ENCODE results near the gene ARID3A.
A peak's percentile ranks its signal among the peaks of the same experiment; 100 is the strongest.

ARID3A gene

DNA sequence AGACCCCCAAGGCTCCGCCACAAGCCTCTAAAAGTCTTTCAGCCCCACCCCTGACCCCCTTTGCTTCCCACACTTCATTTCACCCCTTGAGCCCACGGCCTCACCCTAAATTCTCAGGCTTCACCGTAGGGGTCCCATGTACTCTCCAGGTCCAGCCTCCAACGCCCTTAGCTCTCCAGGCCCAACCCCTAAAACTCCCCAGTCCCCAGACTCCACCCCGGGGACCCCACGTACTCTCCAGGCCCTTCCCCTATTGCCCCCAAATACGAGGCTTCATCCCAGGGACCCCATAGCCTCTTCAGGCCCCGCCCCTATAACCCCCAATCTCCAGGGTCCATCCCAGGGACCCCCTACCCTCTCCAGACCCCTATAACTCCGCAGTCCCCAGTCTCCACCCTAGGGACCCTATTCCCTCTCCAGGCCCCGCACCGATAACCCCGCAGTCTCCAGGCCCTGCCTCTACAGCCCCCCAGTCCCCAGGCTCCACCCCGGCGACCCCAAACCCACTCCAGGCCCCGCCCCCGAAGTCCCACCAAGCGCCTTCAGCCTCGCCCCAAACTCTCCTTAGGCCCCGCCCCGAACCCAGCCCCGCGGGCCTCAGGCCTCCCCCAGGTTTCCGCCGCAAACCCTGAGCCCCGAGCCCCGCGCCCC, 33.5 kb upstream of the ARID3A start:
- no peak for DNase-seq

DNA sequence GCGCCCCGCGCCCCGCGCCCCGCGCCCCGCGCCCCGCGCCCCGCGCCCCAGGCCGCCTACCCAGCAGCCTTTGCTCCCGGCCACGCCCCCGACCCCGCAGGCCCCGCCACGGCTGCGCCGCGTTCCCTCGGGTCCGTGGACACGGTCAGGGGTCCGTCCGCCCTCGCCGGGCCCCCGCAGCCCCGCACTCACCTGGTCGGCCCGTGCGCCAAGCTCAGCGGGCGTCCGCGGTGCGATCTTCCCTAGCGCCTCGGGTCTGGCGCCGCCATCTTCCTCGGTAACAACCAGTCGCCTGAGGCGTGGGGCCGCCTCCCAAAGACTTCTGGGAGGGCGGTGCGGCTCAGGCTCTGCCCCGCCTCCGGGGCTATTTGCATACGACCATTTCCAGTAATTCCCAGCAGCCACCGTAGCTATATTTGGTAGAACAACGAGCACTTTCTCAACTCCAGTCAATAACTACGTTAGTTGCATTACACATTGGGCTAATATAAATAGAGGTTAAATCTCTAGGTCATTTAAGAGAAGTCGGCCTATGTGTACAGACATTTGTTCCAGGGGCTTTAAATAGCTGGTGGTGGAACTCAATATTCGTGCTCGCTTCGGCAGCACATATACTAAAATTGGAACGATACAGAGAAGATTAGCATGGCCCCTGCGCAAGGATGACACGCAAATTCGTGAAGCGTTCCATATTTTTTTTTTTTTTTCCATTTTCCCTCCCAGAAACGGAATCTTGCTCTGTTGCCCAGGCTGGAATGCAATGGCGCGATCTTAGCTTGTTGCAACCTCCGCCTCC, 32.7 kb upstream of the ARID3A start, which contains the start of the genes MED16 and RNU6-9:
Gene MED16, minus strand, starts transcription at position 294 of the 796 bp plus-strand sequence. CDS start 2,056 bp downstream, outside the sequence.
Gene RNU6-9, plus strand, starts transcription at position 591 of the 796 bp plus-strand sequence.
- DNase-seq = peak; percentile 87 to 90

DNA sequence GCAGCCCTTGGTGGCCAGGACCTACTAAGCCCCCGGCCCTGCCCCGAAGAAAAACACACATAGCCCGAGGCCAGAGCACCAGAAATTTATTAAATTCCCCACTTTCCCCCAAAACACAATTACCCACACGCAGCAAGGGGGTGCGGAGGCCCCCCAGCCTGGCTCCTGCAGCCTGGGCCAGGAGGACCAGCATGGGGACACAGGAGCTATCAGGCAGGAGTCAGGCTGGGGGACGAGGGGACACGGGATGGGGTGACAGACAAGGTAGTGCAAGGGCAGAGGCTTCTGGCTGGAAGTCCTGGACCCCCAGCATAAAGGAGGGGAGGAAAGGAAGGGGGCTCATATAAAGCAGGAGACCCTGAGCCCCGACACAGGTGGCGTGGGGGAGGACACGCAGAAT, 29.4 kb upstream of the ARID3A start:
- no peak for DNase-seq

DNA sequence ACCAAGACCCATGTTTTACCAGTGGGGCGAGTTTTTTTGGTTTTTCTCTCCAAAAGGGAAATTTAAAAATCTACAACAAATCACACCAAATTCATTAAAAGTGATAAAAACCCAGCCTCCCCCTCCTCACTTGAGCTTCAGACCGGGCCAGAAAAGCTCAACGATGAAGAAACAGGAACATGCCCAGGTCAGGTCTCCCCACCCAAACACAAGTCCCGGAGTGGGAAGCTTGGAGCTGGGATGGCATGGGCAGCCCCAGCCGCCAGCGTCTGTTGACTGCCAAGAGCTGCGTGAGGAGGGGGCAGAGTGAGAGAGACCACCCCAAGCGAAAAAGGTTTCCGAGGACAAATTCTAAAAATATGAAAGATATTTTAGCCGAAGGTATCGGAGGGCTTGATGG, 28.8 kb upstream of the ARID3A start:
- DNase-seq = no peak

DNA sequence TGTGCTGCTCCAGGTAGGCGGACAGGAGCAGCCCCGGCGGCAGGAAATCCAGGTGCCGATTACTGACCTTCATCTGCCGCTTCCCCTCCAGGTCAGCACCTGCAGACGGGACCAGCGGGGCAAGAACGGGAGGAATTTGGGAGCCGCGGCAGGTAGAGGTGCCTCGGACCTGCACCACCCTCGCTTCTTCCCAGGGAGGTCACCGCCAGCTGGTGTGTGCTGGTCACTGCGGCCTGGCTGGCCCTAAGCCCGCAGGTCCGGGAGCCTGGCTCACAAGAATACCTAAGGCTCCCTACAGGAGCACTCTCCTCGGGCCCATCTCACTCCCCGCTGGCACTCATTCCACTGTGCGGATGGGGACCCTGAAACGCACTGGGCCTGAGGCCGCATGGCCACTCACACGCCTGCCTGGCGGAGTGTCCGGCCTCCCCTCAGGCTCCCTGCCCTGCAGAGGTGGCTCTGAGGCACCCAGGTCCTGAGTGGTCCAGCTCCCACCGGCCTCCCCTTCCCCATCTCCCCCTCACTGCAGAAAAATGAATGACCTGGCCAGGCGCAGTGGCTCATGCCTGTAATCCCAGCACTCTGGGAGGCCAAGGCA, 28.3 kb upstream of the ARID3A start:
- DNase-seq = no peak

DNA sequence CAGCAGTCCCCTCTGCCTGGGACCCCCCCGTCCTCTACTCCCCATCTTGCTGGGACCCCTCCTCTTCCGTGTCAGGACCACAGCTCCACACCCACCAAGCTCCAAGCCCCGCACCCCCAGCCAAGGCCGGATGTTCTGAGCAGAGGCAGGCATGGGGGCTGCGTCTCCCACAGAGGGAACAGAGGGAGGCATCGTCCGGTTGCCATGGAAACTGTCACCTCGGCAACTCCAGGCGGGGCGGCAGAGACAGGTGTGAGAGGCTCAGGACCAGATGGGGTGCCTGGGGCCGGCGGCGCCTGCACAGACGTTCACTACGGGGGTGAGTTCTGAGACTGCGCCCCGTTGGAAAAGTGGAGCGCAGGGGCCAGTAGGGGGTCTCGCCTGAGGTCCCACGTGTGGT, 27.2 kb upstream of the ARID3A start:
- DNase-seq = no peak

DNA sequence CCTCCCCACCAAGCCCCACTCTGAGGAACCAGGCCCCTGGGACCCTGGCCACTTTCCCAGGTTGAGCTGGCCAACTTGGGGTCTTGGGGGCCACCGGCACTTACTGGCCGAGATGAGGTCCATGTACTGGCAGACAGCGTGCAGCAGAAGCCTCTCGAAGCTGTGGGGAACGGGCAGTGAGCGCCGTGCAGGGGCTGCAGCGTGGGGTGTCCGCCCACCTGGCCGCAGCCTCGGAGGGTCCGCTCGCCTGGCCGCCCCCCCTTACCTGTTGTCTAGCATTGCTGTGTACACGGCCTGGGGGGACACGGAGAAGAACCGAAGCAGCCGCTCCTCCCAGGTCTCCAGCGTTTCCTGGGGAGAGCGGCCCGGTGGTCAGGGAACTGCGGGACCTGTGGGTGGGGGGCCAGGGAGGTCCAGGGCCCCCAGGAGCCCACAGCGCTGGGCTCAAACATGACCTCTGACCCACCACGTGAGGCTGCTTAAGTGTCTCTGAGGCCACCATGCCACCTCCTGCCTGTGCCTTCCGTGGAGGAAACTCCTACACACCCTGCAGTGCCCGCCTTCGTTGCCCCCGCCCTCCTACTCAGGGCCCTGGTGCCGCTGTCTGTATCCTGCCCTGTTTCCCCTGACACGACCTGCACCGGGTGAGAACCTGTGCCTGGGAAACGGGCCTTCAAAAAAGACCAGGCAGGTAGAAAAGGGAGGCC, 26.3 kb upstream of the ARID3A start:
- no peak for DNase-seq

DNA sequence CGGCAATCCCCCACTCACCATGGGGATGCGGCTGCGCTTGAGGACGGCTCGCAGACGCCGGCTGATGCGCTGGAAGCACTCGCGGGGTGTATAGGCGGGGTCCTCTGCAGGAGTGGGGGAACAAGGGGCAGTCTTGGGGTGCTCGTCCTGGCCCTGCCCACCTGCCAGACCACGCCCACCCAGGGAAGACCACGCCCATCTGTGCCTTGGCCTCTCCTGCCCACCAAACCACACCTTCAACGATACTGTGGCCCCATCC, 25.9 kb upstream of the ARID3A start:
- no peak for DNase-seq

DNA sequence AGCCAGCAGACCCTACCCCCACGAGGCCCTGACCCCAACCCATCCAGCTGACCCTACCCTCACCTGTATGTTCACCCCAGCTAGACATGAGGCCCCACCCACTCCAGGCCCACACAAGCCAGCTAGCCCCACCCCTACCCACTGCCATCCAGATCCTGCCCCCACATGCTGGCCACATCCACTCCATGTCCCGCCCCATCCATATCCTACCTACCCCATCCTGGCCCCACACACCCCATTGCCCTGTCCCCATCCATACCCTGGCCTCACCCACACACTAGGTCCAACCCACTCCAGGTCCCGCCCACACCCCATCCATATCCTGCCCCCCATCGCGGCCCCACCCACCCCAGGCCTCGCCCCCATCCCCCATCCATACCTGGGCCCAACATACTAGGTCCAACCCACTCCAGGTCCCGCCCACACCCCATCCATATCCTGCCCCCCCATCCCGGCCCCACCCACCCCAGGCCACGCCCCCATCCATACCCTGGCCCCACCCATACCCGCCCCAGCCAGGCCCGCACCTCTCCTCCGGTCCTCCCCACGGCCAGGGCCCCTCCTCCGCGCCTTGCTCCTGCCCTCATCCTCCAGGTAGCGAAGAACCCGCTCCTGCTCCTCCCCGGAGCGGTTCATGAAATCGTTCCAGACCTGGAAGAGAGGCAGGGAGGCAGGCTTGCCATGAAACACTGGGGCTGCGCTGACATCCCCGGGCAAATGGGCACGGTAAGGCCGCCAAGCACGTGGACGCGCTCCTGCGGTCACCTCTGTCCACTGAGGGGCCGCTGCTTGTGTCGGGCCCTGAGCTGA, 25.3 kb upstream of the ARID3A start:
- no peak for DNase-seq

DNA sequence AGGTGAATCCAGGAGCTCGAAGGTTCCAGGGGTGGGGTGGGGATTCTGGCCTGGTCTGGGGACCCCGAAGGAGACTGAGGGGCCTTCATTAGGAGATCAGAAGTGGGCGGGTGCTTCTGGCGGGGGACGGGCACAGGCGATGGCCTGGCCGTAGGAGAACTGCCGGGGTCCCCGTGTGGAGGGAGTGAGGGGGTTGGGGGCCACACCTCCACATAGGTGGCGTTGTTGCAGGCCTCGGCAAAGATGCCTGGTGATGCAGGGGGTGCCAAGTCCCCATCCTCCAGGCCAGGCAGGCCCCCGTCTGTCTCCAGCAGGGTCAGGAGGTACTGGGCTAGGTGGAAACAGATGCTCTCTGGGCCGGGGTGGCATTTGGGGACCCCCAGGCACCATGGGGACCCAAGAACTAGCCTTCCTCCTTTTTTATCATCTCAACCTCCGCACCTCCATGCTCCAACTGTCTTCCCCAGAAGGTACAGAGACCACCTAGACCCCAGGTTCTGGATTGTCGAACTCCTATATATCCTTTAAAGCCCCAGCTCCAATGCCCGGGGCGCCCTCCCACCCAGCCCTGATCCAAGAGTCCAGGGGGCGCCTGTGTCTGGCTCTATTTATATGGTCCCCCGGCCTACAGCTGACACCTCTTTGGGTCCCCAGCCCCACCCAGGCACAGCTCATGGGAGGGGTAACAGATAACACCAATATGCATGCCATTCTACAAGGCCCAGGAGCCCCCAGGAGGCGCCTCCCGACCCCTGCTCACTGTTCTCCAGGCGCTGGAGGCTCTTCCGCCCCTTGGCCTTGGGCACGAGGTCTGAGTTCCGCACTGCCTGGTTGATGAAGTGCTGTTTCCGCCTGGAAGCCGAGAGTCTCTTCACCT, 24.4 kb upstream of the ARID3A start:
- no peak for DNase-seq

DNA sequence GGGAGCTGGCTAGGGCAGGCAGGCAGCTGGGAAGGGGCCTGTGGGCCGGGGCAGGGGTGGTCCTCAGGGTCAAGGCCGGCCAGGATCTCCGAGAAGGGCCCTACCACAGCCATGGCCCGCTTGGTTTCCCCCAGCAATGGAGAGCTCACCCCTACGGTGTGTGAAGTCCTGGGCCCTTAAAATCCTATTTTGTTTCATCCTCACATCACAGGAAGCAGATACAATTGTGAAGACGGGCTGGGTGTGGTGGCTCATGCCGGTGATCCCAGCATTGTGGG, 23.8 kb upstream of the ARID3A start:
- no peak for DNase-seq

DNA sequence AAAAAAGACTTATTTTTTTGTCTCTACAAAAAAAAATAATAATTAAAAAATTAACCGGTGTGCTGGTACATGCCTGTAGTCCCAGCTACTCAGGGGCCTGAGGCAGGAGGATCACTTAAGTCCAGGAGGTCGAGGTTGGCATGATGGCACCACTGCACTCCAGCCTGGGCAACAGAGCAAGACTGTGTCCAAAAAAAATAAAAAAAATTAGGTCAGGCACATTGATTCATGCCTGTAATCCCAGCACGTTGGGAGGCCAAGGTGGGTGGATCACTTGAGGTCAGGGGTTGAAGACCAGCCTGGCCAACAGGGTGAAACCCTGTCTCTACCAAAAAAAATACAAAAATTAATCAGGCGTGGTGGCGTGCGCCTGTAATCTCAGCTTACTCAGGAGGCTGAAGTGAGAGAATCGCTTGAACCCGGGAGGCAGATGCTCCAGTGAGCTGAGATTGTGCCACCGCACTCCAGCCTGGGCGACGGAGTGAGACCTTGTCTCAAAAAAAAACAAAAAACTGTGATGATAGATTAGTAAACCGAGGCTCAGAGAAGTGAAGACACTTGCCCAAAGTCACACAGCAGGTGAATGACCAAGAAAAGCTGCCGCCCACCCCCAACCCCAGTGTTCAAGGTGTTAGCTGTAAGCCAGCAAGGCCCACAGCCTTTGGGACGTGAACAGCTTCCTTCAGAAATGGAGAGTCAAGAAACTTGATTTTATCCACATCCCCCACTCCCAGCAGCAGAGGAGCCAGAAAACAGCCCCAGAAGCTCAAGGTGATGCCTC, 23.2 kb upstream of the ARID3A start:
- no peak for DNase-seq

DNA sequence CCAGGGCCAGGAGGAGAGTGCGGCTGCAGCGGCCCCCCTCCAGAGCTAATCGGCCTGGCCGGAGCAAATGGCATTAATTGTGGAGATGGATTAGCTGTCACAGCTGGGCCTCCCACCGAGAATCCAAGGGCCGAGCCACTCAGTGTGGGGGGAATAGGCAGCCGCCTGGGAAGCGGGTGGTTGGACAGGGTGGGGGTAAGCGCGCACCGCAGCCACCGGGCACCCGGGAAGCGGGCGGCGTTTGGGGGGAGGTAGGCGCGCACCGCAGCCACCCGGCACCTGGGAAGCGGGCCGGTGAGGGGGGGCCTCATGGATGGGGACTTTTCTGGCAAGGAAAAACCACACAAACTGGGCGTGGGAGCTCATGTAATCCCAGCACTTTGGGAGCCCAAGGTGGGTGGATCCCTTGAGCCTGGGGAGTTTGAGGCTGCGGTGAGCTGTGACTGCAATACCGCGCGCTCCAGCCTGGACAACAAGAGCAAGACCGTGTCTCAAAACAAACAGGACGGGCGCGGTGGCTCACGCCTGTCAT, 22.5 kb upstream of the ARID3A start:
- no peak for DNase-seq

DNA sequence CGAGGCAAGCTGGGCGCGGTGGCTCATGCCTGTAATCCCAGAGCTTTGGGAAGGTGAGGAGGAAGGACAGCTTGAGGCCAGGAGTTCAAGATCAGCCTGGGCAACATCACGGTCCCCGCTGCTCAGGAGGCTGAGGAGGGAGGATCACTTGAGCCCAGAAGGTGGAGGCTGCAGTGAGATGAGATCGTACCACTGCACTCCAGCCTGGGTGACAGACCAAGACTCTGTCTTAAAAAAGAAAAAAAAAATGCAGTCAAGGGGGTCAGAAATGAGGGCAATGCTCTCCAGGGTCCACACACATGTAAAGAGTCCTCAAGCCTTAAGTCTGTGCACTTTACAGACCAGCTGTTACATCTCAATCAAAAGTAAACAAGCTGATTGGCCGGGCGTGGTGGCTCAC, 21.3 kb upstream of the ARID3A start:
- DNase-seq = no peak

DNA sequence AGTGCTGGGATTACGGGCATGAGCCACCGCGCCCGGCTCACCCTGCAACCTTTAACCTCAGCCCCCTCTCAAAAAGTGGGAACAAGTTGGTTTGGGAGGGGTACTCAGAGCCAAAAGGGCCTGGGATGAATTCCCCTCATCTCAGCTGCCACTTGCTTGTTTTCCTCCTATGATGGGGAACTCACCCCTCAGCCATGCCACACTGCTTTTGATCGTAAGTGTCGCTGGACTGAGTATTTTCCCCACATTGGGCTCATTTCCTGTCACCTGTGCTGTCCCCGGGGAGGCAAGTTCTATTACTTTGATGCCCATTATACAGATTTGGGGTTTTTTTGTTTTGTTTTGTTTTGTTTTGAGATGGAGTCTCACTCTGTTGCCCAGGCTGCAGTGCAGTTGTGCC, 19.4 kb upstream of the ARID3A start:
- no peak for DNase-seq

DNA sequence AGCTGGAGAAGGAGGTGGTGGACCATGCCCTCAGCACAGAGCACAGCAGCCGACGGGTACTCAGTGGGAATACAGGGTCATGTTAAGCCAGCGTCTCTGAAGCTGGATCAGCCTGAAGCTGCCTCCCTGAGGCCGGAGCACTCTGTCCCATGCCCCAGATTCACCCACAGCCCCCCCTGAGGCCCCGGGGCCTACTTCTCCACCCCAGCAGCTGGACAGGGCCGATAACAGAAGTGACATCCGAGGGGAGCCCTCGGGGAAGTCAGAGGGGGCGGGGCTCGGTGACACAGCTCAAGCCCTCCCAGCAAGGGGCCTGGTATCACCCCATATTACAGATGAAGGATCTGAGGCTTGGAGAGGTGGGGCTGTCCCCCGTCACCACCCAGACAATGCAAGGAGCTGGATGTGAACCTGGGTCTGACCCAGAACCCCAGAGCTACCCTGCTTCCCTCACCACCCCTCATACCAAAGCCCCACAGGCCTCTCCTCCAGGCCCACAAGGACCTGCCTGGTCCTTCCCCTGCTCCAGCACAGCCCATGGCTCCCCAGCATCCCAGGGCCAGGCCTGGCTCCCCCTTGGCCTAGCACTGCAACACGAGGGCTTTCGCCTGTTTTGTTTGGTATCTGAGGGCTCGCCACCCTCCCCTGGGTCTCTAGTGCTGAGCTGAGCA, 18.5 kb upstream of the ARID3A start:
- DNase-seq = peak in 1 of 2 experiments; percentile 37

DNA sequence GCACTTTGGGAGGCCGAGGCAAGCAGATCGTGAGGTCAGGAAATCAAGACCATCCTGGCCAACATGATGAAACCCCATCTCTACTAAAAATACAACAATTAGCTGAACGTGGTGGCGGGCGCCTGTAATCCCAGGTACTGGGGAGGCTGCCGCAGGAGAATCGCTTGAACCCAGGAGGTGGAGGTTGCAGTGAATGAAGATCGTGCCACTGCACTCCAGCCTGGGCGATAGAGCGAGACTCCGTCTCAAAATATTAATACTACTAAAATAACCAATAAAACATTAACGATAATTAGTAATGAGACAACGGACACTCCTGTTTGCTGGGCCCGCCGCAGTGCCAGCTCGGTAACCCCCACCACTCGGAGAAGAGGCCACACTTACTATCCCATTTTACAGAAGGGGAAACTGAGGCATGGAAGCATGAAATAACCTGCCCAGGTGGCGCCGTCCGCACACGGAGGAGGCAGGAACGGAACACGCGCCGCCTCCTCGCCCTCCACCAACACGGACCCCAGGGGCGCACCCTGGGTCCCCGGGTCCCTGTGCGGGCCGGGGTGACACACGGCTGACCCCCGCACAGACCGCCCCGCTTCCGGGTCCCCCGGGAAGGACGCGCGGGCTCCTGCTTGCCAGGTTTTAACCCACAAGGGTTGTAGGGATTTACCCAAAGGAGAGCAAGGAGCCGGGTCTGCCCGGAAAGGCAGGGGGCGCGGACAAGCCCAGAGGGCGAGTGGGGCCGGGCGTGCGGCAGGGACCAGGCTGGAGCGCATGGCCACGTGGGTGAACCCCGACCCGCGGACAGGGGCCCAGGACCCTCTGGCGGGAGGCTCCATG, 14.4 kb upstream of the ARID3A start:
- DNase-seq = no peak

DNA sequence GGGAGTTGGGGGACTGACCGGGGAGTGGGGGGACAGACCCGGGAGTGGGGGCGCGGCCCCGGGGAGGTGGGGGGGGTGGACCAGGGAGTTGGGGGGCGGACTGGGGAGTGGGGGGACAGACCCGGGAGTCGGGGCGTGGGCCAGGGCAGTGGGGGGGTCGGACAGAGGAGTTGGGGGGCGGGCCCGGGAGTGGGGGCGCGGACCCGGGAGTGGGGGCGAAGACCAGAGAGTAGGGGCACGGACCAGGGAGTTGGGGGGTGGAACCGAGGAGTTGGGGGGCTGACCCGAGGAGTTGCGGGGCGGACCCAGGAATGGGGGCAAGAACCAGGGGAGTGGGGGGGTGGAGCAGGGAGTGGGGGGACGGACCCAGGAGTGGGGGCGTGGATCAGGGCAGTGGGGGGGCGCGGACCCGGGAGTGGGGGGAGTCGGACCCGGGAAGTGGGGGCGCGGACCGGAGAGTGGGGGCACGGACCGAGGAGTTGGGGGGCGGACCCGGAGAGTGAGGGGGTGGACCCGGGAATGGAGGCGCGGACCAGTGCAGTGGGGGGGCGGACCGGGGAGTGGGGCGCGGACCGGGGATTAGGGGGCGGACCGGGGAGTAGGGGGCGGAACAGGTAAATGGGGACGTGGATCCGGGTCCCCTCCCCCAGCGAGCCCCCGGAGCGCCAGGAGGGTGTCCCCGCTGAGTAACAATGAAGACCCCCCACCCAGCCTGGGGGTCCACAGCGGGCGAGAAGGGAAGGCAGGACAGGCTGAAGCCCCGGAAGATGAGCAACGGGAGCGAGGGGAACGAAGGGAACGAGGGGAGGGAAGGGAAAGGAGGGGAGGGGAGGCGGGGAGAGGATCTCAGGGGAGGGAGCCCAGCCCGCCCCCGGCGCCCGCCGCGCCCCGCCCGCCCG, 13.4 kb upstream of the ARID3A start:
- DNase-seq = no peak

Data from activated CD4-positive, alpha-beta T cell treated with anti-CD3 and anti-CD28 coated beads, Interleukin-2, amount 50 U/mL, for 48 hours (primary cell).